DMS153 treated with DMSO at 0.1 percent for 48 hours (cell line): Measurements from ENCODE around the gene CCDC78.
"Not testable (repeated sequence)": the region's sequence is repeated elsewhere in the genome, so short reads cannot be mapped to it uniquely, and the experiment has no call there.

Experiments
- DNase-seq: peaks from one replicate; lab custom pipeline; 2025; ENCODE audit not compliant: unreplicated experiment; lab: John Stamatoyannopoulos, UW

Gene CCDC78

DNA sequence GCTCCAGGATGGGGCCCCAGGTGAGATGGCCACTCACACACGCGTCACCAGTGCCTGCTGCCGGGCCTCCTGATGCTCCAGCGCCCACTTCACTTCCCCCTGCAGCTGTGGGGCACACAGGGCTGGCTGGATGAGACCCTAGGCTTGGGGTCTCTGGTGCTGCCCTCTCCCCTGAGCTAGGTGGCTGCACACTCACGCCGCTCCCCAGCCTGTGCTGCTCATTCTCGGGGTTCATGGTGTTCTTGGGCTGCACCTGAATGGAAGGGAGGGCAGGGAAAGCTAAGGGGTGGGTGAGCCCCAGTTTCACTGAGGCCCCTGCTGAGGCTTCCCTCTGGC, 1.2 kb downstream of the CCDC78 start:
- DNase-seq: no peak

DNA sequence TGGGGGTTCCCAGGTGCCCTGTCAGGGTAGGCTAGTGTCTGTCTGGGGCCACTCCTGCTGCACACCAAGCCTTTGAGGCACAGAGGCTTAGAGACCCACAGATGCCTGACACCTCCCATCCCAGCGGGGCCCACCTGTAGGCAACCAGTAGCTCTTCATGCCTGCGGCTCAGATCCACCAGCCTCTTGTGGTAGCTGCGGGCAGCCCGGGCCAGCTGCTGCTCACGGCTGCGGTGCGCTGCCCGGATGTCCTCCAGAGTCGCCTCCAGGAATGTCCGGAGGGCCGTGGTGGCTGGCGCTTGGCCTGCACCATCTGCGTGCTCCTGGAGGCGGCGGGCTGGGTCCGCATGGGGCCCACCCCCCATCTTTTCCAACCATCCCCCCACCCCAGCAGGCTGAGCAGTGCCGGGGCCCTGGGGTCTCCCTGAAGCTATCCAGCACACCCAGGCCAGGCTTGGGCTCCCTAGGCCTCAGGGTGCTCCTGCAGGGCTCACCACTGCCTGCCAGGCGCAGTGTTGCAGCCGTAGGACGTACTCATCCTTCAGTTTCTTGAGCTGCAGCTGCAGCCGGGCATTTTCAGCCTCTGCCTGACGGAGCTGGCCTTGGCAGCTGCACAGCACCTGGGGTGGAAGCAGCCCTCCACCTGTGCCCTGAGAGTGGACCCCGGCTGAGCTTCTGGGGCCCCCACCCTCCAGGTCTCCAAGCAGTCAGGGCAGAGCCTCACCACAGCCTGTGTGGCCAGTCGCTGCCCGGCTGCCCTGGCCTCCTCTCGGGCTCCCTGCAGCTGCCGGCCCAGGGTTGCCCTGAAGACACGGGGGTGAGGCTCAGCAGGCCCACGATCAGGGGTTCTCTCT, 1.8 kb downstream of the CCDC78 start:
- DNase-seq: no peak

DNA sequence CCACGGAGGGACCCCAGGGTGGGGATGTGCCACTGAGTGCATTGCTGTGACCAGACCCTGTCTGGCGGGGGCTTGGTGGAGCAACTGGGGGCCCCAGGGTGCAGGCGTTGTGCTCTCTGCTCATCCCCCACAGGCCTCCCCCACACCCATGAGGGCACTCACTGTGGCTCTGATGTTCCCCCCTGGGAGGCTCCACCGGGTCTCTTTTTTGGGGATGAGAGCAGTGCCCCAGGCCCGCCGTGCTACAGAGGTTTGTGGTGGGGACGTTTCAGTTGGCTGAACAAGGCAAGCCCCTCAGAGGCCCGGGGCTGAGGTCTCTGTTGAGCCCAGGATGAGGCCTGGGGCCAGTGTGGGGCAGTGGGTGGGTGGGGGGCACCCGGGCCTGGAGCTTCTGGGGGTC, 2.5 kb downstream of the CCDC78 start:
- no peak for DNase-seq

DNA sequence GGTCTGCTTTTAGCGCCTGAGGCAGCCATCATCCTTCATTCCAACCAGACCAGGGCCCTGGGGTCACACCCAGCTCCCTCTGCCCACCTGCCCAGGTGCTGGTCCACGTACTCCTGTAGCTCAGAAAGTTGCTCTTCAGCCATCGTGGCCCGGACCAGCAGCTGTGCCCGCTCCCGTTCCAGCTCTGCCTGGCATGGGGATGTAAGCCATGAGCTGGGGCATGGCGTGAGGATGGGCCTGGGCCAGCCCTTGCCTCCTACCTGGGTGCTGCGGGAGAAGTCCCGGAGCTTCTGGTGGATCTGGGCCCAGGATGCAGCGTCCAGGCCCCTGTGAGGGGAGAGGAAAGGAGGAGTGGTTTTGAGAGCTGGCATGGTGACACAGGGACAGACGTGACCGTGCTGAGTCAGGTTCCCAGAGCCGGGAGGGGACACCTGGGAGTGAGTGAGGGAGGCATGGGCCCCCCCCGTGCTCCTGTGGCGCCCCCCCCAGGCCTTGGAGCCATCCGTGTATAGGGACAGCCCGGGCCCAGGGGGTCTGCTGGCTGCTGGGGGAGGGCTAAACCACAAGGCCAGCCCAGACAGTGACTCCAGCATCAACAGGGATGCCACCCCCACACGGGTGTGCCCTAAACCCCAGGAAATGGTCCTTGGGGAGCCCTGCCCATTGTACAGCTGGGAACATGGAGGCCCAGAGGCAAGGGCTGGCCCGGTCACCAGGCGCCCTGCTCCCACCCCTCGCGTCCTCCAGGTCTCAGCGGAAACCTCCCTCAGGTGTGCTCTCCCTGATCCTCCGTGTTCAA, 3.2 kb downstream of the CCDC78 start:
- DNase-seq: no peak

DNA sequence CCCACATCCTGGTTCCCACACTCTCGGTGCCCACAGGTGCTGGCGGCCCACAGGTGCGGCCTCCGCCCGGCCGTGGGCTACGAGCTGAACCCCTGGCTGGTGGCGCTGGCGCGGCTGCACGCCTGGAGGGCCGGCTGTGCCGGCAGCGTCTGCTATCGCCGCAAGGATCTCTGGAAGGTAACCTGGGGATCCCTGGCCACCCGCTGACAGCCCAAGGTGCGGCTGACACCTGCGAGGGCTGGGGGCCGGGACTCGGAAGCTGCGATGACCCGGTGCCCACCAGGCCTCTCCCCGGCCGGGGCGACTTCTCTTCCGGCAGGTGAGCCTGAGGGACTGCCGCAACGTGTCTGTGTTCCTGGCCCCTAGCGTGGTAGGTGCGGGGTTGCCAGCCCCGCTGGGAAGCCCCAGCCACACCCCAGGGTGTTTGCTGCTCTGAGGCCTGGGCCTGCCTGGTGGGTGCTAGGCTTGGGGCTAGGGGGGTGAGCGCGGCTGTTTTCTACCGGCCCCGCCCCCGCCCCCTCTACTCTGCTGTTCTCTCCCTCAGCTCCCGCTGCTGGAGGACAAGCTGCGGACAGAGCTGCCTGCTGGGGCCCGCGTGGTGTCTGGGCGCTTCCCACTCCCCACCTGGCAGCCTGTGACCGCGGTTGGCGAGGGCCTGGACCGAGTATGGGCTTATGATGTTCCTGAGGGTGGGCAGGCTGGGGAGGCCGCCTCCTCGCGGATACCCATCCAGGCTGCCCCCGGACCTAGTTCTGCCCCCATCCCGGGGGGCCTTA, 4.3 kb downstream of the CCDC78 start:
- no peak for DNase-seq

DNA sequence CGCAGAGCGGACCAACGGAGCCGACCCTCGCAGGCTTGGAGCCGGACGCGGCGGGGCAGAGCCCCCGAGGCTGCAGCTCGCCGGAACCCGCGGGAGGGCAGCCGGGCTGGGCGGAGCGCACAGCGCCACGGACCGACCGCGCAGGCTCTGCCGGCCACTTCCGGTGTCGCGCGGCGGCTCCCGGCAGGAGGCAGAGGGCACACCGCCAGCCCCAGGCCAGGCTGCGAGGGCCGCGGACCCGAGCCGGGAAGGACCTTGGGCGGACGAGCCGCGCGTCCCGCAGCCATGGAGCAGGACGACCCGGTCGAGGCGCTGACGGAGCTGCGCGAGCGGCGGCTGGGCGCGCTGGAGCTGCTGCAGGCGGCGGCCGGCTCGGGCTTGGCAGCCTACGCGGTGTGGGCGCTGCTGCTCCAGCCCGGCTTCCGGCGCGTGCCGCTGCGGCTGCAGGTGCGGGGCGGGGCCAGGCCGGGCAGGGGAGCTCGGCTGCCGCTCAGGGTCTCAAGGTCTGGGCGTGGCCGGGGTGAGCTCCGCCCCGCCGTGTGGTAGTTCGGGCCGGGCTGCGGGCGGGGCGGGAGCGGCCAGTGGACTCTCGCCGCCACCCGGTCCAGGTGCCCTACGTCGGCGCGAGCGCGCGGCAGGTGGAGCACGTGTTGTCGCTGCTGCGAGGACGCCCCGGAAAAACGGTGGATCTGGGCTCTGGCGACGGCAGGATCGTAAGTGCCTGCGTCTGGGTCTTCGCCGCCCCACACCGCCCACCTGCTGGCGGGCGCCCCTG, 5.1 kb downstream of the CCDC78 start, which contains the start of gene ANTKMT:
Gene ANTKMT, plus strand, starts transcription at position 157 of the 775 bp plus-strand sequence. Its CDS starts 129 bp downstream, at position 286.
- peak; percentile 85 for DNase-seq

DNA sequence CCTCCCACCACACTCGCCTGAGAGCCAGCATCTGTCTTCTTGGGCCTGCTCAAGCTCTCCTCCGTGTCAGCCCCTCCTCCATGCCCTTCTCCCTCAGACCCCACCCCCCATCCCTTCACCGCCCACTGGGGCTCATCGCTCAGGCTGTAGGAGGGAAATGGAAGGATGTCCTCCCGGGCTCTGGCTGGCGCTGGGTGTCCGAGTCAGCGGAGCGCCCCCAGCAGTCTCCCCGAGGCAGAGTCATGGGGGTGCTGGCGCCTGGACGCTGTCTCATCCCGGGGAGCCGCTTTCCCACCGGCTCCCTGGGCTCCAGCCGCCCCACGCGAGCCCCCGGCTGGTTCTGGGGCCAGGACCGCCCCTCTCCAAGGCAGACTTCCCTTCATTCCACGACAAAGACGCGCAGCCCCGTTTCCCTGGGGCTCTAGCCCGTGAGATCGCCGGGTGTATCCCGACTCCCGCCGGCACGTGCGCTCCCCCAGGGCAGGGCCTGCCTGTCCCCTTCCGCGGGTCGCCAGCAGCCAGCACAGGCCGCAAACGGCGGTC, 5.7 kb downstream of the CCDC78 start:
- peak; percentile 14 for DNase-seq

DNA sequence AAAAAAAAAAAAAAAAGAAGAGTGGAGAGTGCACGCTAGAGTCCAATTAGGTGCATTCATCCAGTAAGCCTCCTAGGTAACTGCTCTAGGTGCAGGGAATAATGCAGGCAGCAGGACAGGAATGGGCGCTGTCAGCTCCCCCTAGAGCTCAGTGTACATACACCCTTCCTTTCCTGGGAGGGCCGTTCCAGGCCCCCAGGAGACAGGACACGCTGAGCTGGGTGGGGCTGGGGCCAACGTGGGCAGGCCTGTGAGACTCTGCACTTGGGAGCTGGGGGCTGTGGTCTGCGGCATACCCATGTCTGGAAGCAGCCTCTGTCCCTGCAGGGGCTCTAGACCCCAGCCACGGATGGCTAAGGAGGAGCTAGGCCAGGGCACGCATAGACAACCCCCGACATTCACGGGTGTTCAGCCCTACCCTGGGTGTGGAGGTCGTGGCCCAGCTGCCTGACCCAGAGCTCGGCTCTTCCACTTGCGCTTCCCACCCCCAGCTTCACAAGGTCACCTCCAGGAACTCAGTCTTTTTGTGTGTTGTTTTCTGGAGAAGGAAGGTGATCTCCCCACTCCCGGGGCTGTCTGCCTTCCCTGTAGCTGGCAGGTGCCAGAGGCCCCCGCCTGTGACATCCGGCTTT, 6.3 kb downstream of the CCDC78 start:
- DNase-seq: no peak

DNA sequence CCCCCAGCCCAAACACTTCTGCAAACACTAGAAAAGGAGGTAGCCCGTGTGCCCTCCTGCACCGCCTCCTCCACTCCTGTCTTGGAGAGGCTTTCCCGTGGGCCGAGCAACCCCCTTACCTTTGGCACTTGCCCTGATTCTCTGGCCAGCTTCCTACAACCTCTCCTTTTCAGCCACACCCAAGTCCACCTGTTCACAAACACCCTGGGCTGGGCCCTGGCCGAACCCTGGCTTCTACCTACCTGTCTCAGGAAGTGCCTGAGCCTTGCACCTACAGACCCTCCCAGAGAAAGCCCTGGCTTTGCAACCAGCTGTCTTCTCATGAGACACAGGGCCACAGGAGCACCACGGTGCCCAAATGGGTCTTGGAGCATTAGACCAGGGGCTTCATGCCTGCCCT, 7.3 kb downstream of the CCDC78 start:
- no peak for DNase-seq

DNA sequence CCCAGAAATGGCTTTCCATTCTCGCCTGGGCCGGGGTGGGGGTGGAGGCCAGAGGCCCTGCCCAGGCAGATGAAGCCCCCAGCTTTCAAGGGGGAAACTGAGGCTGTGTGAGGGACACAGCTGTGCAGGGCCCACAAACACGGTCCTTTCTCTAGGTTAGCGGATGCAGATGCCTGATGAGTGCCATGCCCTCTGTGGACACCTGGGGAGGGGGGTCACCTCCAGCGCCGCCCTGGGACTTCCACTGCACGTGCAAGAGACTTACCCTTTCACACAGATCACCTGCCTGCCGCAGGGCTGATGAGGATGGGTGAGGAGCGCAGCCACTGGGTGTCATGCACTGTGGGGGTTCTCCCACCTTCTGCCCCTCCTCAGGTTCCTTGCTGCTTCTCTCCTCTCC, 7.9 kb downstream of the CCDC78 start:
- DNase-seq: no peak

DNA sequence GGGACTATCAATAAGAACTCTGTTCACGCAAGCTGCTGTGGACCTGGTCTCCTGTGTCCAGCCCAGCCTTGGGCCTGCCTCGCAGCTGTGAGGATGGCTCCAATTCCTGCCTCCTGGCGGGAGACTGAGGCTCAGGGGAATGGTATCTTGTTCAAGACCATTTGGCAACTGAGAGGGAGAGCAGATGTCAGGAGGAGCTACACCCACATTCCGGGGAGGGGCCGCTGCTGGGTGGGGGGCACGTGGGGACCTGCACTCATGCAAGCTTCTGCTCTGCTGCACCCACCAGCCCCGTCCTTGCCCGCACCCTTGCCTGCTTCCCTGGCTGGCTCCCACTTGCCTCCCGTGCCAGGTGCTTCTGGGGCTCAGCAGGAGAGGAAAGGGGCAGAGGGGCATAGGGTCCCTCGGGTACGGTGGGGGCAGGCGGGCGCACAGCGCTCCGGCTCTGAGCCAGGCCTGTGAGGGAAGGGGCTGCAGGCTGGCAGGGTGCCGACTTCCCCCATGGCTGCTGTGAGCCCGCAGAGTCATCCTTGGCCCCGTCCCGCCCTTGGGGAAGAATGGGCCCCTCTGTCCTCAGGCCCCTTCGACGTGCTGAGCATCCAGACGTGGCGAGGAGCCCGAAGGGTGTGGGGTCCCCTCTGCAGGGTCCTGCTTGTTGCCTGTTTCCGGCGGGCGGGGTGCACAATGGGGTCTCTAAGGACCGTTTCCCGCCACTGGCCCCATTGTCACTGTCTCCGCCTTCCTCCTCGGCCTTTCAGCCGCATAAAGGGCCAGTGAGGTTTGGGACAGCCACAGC, 8.6 kb downstream of the CCDC78 start:
- DNase-seq: no peak

DNA sequence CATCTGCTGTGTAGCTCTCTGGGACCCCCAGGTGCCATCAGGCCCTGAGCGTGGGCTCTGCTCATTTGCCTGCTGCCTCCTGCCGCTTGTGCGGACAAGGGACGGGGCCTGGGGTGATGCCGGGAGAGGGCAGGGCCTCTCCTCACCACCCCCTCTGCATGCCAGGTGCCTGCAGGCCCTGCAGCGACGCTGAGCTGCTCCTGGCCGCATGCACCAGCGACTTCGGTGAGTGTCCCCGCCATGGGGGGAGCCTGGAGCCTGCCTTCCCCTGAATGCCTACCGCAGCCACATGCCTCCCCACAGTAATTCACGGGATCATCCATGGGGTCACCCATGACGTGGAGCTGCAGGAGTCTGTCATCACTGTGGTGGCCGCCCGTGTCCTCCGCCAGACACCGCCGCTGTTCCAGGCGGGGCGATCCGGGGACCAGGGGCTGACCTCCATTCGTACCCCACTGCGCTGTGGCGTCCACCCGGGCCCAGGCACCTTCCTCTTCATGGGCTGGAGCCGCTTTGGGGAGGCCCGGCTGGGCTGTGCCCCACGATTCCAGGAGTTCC, 9.4 kb downstream of the CCDC78 start:
- DNase-seq: no peak

DNA sequence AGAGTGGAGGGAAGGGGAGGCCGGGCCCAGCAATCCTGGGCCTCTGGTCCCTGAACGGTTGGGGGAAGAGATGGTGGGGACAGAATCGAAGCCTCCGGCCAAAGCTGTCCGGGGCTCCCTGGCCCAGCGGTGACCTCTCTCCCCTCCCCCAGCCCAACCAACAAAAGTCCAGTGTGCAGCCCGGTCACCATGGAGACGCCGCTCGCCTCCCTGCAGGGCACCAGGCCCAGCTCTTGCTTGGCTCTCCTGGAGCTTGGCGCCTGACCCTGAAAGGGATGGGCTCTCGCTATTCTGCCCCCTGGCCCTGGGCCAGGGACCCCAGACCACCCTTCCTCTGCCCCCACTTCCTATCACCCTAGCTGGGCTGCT, 10.1 kb downstream of the CCDC78 start:
- no peak for DNase-seq

DNA sequence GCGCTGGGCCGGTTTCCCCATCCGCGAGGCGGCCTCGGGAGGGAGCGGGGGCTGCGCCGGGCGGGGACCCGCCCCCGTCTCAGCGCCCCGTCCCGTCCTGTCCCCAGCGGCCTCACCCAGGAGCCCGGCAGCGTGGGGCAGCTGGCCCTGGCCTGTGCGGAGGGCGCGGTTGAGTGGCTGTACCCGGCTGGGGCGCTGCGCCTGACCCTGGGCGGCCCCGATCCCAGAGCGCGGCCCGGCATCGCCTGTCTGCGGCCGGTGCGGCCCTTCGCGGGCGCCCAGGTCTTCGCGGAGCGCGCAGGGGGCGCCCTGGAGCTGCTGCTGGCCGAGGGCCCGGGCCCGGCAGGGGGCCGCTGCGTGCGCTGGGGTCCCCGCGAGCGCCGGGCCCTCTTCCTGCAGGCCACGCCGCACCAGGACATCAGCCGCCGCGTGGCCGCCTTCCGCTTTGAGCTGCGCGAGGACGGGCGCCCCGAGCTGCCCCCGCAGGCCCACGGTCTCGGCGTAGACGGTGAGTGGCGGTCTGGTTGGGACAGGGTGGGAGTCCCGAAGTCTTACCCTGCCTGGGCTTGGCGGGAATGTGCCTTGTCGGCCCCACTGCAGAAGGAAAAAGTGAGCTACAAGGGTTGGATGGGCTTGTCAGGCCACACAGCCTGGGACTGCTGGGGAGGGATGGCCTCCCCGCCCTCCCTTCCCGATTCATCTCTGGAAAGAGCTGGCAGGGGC, 10.6 kb downstream of the CCDC78 start:
- DNase-seq: no peak

DNA sequence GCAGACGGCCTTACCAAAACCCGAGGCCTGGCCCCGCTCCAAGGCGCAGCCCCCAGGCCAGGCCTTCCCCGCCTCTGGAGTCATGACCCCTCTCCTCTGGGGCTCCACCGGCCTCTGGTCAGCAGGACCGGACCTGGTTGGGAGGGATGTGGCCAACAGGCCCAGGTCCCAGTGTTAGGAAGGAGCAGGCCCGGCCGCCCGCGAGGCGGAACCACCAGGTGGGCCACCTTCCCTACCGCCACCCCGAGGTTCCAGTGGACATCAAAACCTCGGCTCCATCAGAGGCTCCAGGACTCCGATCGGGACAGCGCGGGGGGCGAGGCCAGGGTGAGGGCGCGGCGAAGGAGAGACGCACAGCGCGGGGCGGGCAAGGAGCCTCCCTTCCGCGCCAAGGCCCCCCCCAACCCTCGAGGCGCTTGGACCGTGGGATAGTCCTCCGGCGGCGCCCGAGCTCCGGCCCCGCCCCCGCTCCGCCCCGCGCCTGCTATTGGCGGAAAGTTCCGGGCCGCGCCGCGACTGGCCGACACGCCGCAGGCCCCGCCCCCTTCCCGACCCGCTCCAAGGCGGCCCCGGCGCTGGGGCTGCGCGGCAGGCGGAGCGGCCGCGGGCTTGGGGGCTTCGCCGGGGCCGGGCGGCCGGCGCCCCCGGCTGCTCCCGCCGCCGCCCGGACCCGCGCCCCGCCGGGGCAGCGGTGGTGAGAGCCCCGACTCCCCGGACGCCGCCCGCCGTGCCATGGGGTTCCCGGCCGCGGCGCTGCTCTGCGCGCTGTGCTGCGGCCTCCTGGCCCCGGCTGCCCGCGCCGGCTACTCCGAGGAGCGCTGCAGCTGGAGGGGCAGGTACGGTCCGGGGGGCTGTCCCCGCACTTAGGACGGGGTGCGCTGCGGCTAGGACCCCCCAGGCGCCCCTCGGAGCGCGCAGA, 11.4 kb downstream of the CCDC78 start, which contains the start of gene METRN:
Gene METRN, plus strand, starts transcription at position 561 of the 919 bp plus-strand sequence. Its CDS starts 172 bp downstream, at position 733.
- peak; percentile 66 for DNase-seq

DNA sequence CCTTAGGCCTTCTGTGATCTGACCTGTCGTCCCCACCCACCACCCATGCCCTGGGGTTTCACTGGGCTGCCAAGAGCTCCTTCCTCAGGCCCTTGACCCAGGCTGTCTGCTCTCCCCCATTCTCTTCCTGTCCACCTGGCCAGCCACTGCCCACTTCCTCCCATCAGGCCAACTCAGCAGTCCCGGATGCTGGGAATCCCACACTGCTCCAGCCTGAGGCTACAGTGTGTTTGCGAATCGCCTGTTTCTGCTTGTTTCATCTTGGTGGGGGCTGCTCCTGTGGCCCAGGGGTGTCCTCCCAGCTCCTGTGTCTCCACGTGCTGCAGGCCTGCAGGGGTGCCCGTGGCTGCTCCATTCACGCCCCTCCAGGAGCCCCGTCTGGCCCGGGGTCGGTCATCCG, 12.2 kb downstream of the CCDC78 start:
- DNase-seq: no peak

DNA sequence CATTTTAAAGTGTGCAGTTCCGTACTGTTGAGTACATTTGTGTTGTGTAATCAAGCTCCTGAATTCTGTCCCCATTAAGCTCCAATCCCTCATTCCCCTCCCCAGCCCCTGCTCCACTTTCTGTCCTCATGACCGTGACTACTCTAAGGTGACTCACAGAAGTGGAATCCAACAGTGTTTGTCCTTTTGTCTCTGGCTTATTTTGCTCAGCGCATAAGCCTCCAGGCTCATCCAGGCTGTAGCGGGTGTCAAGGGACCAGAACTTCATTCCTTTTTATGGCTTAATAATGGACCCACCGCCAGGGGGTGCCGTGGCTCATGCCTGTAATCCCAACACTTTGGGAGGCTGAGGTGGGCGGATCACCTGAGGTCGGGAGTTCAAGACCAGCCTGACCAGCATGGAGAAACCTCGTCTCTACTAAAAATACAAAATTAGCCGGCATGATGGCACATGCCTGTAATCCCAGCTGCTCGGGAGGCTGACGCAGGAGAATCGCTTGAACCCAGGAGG, 13.4 kb downstream of the CCDC78 start:
- DNase-seq: not testable (repeated sequence)
